GM18526 (cell line): ENCODE measurements around the gene C1QTNF2.

Source experiments
- POLR2A ChIP-seq: IDR thresholded peaks from 3 replicates; pipeline ENCODE4 v1.6.1; 2011; ENCODE audit not compliant: insufficient read length; ENCODE audit errors: extremely low read depth

Gene C1QTNF2, protein sequence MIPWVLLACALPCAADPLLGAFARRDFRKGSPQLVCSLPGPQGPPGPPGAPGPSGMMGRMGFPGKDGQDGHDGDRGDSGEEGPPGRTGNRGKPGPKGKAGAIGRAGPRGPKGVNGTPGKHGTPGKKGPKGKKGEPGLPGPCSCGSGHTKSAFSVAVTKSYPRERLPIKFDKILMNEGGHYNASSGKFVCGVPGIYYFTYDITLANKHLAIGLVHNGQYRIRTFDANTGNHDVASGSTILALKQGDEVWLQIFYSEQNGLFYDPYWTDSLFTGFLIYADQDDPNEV

DNA sequence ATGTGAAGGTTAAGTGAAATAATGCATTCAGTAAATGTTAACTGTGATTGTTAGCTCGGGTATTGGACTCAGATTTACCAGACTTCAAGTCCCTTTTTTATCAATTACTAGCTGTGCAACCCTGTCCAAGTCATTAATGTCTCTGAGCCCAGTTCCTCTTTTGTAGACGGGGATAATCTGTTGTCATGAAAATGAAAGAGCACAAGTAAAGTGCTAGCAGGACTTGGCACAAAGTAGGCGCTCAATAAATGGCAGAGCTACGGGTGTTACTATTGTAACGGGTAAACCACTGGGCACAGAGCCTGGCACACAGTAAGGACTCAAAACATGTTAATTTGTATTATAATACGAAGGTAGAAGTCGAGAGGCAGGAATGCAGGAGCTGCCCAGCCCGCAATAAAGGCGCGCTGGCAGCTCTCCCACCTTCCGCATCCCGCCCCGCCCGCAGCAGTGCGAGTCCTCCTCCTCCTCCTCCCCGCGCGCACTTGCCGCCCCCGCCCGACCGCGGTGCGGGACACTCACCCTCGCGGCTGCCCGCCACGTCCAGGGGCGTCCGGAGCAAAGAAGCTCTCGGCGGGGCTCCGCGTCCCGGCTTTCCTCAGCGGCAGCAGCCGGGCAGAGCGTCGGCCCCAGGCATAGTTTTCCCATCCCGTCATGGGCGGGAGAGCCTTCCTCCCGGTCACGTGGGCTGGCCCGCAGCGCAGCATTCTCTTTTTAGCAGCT, at the start of gene C1QTNF2:
Gene C1QTNF2 (minus strand): TSS at position 637 of the 723 bp plus-strand sequence. CDS start 15,615 bp downstream, outside the sequence.
- no peak for TF ChIP-seq POLR2A

DNA sequence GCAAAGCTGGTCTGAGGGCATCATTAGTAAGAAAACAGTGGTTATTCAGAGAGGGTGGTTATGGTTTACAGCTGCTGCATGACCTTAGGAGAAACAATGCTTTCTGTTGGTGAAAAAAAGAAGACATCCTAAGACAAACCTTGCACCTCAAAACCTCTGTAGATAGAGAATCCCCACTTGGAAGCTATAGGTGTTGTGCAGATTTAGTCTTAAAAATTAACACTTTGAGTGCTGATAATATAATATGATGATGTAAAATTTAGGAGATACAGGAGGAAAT, 49.8 kb upstream of the C1QTNF2 start:
- no peak for TF ChIP-seq POLR2A

DNA sequence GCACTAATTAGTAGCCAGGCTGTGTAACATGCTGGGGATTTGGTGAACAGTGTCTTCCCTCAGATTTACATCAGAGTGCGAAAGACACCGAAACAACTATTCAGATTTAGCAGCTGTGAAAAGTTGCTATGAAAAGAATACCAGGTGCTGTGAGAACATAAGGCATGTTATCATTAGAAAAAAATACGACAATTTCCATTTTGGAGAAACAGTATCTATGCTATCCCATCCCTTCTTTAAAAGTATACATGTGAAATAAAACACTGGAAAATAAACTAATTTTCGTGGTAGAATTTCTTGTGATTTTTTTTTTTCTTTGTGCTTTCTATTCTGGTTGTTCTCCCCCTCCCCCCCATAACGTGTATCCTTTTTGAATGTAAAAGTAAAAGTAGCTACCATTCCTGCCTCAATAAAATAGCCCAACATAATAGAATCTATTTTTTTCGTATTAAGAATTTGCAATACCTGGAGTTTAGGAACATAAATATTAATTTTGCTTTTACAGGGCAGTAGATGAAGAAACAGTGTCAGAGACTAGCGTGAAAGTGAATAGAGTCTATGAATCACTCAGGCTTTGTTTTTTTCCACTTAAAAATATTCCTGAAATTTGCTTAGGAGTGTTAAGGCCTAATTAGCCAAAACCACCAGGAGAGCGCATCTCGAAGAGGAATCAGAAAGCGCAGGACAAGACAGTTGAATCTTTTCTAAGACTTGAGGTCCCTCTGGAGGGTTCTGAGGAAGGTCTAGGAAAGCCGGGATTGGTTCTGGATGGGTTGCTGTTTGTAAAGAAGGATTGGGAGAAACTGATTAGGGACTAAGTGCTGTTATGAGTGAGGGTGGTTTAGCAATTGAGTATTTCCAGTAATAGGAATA, 49.3 kb upstream of the C1QTNF2 start:
- TF ChIP-seq POLR2A: no peak

DNA sequence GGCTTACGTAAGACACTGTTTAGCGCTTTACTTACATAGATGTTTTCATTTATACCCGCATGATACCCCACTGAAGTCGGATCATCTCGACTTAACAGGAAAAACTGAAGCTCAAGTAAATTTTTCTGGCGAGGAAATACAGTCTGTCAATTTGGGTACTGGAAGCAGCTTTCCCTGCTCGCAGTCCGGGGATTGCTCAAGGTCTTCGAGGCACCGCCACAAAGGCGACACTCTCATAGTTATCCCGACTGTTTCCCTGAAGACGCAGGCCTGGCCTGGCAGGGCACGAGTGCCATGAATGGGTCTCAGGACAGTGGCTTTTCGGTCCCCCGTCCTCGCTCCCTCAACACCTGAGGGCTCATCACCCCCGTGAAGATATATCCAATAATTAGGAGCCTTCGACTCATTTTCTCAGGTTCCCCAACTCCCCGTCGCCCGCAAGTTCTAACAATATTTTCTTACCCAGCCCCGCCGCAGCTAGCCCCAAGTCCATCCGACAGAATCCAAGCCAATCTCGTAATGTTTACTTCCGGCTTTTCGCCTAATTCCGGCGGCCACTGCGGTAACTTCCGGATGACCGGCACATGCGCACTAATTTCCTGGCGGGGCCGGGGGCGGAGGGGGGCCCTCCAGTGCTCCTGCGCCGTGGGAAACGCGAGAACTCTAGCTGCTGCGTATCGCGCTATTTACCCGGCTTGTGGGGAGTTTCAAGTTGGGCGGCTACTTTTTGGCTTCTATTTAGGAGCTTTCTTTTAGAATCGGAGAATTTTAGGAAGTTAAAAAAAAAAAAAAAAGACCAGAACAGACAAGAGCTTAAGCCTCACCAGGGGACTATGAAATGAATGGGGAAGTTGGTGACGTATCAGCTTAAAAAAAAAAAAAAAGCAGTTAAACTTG, 48.4 kb upstream of the C1QTNF2 start, which contains the start of gene SLU7:
Gene SLU7 (minus strand): TSS at position 521 of the 897 bp plus-strand sequence. CDS start 3,787 bp downstream, outside the sequence.
- peak; percentile 55 for TF ChIP-seq POLR2A

DNA sequence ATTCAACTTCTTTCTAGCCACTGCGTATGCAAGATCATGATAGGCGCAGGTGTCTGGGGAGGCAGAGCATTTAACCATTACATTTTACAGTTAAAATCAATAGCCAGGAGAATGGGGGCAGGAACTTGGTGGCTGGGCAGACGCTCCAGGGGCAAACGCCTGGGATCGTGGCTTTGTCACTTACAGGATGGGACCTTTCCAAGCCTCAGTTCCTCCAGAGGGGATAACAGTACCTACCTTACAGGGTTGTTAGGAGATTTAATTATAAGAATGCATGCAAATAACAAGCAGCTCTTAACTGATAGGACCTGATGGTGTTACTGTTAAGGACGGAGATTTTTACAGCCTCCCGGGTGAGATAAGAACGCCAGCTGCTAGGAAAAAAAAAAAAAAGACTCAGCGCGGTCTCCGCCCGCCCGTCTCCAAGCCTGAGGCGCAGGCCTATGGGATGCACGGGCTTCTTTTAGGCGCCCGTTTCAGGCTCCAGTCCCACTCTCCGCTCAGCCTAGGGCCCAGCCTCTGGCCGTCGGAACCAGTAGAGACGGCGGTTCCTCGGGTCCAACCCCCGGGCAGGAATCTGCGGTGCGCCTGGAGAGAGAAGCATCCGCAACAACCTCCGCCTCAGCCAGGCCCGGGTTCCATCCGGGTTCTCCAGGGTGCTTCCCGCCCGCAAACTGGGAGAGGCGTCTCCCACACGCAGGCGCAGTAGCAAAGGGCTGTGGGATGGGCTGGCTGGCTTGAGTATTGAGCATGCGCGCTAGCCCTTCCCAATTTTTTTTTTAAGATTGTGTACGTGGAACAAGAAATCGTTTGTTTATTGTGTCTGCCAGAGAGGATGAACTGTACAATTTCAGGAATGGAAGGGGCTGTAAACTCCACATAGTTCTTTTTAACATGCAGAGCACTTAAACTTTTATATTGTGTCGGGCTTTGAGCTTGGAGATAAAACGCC, 29.3 kb upstream of the C1QTNF2 start, which contains the start of gene FAM200C:
Gene FAM200C (minus strand): TSS at position 653 of the 952 bp plus-strand sequence. CDS start 4,564 bp downstream, outside the sequence.
- TF ChIP-seq POLR2A: peak; percentile 82

DNA sequence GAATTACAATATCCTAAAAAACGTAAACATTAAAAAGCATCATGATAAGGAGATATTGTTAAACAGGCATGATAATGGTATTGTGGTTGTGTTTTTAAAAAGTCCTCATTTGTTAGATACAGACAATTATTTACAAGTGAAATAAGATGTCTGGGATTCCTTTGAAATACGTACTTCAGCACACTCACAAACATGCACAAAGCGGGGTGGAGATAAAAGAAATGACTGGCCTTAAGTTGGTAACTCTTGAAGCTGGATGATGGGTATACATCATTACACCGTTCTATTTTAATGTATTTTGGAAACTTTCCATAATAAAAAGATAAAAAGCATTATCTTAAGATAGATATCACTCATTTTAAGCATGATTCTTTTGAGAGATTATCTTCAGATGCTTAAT, 28.4 kb upstream of the C1QTNF2 start:
- no peak for TF ChIP-seq POLR2A

DNA sequence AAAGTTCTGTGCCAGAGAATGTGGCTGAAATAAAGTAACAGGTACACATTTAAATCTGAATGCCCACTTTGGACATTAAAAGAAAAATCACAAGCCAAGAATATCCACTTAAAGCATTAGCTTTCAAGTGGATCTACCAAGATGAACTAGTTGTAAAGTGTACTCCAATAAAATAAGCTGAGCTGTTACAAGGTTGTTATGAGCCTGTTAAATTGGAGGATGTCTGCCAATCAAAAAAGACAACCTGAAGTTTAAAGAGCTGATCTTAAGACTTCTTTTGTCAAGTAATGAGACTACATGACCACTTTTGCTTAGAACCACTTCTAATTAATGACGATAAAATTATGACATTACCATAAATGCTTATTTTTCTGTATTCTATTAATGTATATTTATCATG, 27.1 kb upstream of the C1QTNF2 start:
- no peak for TF ChIP-seq POLR2A

DNA sequence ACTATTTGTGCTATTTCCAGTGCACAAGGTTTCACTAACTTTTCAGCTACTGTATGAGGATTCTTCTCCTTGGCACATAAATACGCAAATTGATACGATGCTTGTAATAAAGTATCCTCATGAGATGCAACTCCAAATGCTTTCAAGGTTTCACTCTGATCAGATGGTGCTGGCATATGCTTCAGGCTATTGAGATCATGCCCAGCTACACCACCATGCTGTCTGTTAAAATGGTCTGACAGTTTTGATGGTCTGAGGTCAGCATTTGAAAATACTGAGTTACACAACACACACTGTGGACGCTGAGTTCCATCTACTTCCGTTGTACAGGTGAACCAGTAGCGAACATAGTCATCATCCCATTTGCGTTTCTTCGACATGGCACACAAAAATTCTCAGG, 24.7 kb upstream of the C1QTNF2 start:
- no peak for TF ChIP-seq POLR2A

DNA sequence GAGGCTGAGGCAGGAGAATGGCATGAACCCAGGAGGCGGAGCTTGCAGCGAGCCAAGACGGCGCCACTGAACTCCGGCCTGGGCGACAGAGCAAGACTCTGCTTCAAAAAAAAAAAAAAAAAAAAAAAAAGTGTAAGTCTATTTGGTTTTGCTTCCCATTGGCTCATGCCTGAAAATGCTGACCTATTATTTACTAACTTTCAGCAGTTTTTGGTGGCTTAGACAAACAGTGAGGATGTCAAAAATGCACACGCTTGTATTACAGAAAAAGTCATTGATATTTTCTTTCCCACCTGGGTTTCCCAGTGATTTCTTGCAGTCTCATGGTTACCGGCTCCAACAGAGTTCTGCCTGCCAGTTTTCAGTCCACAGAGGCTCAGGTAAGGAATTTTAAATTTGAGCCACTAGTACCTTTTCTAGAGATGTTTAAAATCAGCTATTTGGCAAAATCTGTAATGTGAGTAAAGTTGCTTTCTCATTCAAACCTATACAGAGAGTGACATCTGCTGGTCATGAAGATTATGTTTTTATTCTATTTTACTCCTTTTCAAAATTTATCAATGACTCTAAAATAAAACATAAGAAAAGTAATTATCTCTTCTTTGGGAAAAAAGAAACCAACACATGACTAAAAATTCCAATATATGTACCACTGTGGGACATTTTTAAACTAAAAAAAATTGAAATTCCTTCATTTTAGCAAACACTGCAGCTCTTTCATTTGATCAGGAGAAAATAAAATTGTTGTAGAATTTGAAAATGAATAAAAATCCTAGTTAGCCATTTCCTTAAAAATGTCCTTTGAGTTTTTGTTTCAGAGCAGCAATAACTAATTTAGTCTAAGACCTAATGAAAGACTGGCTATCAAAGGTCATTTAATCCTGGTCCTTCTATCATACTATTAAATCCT, 20.6 kb upstream of the C1QTNF2 start:
- no peak for TF ChIP-seq POLR2A

DNA sequence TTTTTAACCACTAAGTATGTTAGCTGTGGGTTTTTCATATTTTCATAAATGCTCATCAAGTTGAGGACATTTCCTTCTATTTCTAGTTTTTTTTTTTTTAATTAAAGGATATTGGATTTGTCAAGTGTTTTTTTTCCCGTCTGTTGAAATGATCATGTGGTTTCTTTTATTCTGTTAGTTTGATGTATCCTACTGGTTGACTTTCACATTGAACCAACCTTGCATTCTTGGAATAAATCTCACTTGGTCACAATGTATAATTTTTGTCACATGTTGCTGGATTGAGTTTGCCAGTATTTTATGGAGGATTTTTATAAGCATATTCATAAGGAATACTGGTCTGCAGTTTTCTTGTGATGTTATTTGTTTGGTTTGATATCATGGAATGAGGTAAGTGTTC, 17.0 kb upstream of the C1QTNF2 start:
- TF ChIP-seq POLR2A: no peak

DNA sequence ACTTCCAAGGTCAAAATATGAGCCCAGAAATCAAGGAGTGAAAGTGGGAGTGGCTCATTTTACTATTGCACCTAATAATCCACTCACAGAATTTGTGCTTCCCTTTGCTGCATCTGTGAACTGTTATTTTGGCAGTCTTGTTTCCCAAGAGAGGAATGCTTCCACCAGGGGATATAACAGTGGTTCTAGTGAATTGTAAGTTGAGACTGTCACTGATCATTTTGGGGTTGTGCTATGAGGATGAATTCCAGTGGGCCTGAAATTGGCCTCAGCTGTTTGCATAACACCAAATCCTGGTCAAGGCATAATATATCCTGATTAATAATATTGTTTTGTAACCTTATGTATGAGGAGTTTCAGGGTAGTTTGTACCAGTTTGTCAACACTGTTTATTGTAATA, 15.1 kb upstream of the C1QTNF2 start:
- no peak for TF ChIP-seq POLR2A

DNA sequence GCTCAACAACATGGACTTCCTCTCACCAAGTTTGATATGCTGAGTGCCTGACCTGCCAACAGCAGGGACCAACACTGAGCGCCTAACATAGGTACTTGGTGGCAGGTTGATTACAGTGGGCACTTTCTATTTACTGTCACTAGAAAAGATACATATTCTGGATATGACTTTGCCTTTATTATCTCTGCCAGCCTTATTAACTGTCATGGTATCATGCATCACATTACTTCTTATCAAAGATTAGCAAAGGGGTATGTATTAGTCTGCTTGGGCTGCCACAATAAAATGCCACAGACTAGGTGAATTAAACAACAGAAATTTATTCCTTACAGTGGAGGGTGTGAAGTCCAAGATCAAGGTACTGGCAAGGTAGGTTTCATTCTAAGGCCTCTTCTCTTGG, 14.3 kb upstream of the C1QTNF2 start:
- no peak for TF ChIP-seq POLR2A

DNA sequence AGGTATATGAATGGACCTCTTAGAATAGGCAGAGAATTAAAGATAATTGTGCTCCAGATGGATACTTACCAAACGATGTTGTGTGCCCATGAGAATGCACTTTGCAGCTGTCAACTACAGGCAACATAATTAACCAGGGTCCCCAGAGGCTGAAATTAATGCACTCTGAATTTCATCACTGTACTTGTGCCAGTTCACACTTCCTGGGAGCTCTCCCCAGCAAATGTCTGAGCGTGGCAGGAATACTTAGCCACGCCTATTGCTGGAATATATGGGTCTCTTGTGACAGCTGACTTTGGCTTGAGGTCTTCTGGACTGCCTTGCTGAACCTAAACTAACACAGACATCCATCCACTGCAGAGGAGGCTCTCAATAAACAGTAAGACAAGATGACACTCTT, 11.9 kb upstream of the C1QTNF2 start:
- no peak for TF ChIP-seq POLR2A
